GM18858 (cell line): ENCODE results near the gene NOXA1.

Experiments
- ATAC-seq: cut with Tn5 transposase; IDR thresholded peaks from one replicate; pipeline ENCODE4 v1.9.1; 2021; ENCODE audit not compliant: unreplicated experiment

NOXA1 gene

DNA sequence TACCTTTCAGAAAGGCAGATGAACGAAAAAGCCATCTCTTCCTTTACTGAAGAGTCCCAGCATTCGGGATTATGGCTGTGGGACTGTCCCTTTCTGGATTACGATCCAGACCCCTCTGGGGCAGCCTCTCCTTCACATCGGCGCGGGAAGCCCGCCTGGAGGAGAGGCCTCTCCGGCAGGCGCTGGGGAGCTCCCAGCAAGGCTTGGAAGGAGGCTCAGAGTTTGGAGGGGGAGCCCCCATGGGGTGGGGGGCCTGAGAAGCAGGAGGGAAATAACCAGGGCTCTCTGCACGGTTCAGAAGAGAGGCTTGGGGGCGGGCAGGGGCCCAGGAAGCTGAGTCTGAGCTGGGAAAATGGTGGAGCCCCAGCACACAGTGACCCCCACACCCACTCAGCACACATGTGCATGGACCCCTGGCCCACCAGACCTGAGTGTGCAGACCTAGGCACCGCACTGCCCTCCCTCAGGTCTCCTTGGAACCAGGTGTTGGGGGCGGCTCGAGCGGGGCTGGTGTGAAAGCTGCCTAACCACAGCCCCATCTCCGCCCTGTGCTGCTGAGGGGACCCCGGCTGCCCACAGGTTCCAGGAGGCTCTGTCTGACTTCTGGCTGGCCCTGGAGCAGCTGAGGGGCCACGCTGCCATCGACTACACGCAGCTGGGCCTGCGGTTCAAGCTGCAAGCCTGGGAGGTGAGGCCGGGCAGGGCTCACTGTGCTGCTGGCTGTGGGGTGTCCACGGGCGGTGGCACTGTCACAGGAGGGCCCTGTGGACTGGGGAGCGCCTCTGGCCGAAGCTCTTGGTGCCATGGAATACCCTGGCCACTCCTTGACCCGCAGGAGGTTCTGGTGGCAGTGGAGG lies 4.5 kb downstream of the NOXA1 start:
- no peak for ATAC-seq

DNA sequence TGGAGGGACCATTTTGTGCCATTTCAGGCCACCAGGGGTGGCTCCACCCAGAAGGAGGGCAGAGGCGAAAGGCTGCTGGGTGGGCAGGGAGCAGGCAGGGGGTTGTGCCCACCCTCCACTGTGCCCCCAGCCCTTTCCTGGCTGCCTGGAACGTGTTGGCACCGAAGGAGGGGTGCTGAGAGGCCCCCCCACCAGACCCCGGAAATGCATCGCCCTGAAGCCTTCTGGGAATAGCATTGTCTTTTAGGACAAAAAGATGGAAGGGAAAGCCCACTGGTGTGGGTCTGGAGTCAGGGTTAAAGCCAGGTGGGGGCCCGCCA lies 5.1 kb downstream of the NOXA1 start:
- no peak for ATAC-seq

DNA sequence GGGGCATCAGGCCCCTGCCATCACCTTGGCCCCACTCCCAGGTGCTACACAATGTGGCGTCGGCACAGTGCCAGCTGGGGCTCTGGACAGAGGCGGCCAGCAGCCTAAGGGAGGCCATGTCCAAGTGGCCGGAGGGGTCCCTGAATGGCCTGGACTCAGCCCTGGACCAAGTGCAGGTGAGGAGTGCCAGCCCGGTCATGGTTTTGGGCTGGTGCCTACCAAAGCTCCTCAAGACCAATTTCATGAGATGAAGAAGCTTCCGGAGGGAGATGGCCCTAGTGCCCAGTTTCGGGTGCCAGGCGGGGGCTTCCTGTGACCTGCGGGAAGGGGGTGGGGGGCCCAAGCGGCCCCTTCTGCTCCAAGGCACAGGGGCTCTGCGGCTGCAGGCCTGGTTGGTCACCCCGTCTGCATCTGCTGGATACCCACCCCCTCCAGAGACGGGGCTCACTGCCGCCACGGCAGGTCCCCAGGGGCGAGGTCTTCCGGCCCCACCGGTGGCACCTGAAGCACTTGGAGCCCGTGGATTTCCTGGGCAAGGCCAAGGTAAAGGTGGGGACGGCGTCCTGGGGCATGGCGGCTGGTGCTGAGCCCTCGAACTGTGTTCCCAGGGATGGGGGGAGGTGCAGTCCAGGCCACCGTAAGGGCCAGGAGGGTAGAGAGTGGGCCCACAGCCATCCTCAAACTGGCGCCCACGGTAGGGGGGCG lies 5.8 kb downstream of the NOXA1 start:
- no peak for ATAC-seq

DNA sequence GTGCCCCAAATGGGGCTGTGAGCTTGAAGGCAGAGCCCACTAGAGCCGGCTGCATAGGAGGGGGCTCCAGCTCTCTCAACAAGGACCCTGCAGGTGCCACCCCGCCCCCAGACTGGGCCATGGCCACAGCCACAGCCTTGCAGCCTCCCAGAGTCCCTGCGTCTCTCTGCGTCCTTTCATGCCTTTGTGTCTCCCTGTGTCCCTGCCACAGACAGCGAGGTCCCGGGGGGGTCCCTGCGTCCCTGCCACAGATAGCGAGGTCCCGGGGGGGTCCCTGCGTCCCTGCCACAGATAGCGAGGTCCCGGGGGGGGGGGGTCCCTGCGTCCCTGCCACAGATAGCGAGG lies 6.3 kb downstream of the NOXA1 start:
- ATAC-seq = no peak

DNA sequence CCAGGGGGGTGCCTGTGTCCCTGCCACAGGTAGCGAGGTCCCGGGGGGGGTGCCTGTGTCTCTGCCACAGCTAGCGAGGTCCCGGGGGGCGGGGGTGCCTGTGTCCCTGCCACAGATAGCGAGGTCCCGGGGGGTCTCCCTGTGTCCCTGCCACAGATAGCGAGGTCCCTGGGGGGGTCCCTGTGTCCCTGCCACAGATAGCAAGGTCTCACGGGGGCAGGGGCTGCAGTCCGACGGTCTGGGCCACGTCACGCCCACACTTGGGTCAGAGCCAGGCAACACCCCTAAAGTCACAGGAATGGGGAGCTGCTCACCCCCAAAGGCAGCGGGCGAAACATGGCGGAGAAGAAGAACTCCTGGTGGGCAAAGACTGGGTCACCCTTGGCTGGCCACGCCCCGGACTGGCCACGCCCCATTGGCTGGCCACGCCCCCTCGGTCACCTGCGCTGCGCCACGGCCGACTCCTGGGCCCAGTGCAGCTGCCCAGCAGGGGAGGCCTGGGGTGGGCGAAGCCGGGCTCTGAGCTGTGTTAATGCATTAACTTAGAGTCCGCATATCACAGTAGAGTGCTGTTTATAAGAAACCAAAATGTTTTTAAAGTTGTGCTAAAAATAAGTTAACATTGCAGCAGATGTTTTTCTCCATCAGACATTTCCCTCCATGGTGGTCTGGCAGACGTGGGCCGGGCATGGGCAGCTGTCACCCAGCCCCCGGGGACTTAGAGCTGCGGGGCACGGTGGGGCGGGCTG lies 7.0 kb downstream of the NOXA1 start:
- ATAC-seq = no peak

DNA sequence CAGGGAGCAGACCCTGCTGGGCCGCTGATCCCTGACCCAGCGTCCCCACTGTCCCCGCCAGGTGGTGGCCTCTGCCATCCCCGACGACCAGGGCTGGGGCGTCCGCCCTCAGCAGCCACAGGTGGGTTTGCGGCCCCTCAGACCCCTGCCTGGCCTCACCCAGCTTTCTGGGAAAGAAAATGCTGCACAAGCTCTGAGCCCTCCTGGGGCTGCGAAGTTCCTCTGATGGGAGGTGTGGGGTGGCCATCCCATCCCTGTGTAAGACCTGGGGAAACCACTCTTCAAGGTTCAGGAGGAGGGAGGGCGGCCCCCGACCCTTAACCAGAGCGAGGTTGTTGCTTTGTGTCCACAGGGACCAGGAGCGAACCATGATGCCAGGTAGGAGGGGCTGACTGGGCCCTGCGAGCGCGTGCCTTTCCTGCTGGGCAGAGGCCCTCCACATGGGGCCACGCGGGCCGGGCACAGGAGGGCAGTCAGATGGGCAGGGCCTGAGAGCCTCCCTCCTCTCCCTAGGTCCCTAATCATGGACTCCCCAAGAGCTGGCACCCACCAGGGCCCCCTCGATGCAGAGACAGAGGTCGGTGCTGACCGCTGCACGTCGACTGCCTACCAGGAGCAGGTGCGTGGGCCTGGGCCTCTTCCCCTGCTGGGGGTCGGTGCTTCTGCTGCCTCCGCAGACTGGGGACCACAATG lies 7.7 kb downstream of the NOXA1 start:
- ATAC-seq = no peak

DNA sequence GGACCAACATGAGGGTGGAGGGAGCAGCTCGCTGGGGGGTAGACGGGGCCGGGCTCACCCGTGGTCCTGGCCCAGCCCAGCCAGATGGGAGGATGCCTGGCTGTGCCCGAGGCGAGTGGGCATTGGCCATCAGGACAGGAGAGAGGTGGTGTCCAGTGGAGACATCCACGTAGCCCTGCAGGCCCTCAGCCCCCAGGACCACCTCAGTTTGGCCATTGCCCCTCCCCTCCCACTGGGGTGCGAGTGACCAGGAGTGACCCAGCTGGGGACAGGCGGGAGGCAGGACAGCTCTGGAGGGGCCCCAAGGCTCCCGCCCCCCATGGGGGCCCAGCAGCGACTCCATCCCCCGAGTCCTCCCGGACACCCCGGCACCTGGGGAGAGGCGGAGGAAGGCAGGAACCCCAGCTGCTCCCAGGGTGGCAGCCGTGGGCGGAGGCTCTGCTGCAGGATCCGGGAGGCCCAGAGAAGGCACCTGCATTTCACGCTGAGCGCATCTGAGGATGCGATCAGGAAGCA lies 8.3 kb downstream of the NOXA1 start:
- no peak for ATAC-seq

DNA sequence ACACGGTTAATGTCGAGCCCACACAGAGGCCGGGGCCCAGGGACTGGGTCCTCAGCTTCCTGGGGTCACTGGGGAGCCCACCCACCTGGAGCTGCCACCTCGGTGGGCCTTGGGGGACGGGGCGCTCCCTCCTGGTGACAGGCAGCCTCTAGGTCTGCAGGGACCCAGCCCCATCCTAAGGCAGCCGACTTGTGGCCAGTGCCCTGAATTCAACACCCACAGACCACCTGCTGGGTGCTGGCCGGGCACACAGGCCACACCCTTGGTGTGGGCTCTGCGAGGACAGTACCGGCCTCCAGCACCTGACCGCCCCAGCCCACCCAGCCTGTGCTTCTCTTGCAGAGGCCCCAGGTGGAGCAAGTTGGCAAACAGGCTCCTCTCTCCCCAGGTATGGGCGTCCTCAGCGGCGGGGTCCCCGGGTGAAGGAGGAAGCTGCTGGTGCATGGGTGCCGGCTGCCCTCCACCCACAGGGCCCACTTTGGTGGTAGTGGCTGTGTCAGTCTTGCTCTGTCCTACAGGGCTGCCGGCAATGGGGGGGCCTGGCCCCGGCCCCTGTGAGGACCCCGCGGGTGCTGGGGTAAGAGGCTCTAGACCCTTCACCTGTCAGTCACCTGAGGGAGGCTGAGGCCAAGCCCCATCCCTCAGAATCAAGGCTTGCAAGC lies 9.6 kb downstream of the NOXA1 start:
- ATAC-seq = no peak

DNA sequence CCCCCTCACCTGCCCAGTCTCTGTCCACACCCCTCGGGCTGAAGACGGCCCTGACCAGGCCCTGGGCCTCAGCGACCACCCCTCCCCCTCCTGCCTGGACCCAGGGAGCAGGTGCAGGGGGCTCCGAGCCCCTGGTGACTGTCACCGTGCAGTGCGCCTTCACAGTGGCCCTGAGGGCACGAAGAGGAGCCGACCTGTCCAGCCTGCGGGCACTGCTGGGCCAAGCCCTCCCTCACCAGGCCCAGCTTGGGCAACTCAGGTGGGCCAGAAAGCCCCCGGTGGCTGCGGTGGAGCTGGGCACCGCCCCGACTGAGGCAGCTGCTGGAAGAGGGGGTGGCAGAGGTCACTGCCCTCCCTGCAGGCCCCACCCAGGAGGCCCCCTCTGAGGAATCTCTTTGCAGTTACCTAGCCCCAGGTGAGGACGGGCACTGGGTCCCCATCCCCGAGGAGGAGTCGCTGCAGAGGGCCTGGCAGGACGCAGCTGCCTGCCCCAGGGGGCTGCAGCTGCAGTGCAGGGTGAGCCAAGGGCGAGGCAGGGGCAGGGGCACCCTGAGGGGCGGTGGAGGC lies 10.2 kb downstream of the NOXA1 start:
- no peak for ATAC-seq

DNA sequence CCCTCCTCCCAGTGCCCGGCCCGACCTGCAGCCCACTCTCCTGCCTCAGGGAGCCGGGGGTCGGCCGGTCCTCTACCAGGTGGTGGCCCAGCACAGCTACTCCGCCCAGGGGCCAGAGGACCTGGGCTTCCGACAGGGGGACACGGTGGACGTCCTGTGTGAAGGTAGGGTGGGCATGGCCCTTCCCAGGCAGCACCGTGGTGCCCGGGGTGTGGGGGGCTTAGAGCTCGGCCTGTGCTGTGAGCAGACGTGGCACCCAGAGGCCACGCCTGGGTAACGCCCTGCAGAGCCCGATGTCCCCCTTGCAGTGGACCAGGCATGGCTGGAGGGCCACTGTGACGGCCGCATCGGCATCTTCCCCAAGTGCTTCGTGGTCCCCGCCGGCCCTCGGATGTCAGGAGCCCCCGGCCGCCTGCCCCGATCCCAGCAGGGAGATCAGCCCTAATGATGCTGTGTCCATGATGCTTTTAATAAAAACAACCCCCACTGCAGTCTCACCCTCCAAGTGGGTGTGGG lies 10.8 kb downstream of the NOXA1 start:
- no peak for ATAC-seq

DNA sequence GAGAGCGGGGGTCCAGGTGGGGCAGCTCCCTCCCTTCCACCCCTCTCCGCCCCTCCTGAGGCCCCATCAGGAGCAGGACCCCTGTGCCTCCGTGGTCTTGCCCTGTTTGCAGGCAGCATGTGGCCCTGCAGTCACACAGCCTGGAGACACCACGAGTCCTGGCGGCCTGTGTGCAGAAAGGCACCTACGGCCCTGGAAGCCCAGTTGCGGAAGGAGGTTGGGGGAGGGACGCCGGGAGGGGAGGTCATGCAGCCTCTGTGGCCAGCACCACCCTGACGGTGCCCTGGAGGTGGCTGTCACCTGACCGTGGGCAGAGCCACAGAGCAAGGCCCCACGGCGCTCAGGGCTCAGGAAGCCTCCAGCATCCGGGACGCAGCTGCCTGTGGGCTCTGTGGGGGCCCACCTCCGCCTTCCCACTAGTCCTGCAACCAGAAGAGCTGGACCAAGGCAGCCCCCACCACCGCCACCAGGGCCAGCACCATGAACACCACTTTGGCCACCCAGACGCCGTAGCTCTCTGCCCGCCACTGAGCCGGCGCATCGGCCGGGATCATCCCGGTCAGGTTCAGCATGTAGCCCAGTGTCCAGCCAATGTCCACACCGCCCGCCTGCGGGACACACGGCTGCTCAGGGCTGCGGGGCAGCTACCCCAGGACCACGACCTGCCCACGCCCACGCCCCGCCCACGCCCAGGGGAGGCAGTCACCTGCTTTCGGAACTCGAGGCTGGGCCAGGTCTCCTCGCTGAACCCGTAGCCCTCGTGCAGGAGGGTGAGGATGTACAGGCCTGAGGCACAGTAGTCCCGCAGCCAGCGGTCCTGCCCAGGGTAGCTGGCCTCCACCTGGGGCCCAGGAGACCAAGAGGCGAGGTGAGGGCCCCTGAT lies 11.5 kb downstream of the NOXA1 start:
- no peak for ATAC-seq

DNA sequence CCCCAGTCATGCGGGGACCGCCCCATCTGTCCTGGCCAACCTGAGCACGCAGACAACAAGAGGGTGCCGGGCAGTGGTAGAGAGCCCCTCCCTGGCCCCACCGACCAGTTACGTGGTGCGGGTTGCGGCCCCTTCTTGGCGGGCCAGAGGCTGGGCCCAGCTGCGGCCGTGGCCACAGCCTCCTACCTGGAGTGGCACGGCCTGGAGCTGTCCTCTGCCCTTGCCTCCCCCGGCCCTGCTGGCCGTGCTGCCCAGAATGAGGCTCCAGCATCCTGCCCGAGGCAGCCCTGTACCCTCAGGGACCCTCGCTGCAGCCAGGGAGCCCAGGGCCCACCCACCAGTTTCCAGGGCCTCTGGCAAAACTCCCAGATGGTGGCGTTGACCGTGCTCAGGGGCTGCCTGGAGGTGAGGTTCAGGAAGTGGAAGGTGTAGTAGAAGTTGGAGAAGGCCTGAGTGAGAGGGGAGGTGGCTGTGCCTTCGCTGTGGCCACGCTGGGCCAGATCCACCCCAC lies 12.2 kb downstream of the NOXA1 start:
- ATAC-seq = no peak

DNA sequence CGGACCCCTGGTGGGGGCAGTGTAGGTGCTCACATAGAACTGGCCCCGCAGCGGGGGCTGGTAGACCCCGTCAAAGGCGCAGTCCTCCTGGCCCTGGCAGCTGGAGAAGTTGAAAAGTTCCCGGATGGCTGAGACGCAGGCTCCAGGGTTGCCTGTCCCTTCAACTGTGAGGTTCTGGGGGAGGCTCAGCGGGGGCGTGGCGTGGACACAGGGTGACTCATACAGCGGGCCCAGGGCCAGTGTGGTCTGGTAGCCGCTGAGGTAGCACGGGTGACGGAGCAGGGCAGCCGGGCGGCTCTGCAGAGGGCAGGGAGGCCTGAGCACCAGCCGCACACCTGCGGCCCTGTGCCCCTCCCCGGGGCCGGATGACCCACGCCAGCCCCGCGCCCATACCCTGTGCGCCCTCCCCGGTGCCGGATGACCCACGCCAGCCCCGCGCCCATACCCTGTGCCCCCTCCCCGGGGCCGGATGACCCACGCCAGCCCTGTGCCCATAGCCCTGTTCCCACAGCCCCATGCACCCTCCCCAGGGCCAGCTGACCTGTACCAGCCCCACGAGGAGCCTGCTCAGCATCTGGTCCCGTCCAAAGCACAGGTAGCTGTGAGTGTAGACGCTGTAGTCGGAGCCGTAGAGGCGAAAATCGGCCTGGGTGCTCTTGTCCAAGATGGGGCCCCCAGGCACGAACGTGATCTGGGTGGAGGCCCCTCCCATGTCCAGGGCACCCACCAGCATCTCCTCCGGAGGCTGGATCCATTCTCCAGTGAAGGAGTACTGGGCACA lies 13.0 kb downstream of the NOXA1 start:
- ATAC-seq = no peak

DNA sequence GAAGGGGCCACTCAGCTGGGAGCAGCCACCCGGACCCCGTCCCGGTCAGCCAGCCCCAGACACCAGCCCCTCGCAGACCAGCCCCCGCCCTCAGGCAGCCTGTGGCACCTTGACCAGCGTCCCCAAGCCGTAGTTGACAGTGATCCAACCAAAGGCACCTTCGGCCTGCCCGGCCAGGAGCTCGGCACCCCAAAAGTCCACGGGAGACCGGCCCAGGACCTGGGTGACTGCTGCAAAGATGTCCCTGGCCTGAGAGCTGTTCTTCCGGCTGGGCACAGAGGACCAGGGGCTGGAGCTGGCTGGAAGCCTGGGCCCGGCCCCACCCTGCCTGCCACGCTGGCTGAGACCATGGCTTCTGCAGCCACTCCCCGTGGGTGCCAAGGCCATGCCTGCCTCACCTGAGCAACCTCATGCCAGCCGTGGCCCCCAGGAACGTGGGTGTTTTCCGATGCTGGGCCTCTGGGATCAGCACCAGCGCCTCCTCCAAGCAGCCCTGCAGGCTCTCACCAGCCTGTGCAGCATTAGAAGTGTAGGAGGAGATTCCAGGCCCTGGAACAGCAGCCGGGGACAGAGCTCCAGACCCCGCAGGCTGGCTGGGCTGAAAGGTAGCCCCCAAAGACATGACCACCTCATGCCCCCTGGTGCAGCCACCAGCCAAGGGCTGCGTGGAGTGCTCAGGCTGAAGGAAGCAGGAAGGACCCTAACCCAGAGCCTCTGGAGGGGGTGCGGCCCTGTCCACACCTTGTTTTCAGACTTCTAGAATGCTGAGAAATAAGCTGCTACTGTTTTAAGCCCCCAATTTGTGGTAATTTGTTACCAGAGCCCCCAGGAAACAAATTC lies 13.8 kb downstream of the NOXA1 start:
- no peak for ATAC-seq

DNA sequence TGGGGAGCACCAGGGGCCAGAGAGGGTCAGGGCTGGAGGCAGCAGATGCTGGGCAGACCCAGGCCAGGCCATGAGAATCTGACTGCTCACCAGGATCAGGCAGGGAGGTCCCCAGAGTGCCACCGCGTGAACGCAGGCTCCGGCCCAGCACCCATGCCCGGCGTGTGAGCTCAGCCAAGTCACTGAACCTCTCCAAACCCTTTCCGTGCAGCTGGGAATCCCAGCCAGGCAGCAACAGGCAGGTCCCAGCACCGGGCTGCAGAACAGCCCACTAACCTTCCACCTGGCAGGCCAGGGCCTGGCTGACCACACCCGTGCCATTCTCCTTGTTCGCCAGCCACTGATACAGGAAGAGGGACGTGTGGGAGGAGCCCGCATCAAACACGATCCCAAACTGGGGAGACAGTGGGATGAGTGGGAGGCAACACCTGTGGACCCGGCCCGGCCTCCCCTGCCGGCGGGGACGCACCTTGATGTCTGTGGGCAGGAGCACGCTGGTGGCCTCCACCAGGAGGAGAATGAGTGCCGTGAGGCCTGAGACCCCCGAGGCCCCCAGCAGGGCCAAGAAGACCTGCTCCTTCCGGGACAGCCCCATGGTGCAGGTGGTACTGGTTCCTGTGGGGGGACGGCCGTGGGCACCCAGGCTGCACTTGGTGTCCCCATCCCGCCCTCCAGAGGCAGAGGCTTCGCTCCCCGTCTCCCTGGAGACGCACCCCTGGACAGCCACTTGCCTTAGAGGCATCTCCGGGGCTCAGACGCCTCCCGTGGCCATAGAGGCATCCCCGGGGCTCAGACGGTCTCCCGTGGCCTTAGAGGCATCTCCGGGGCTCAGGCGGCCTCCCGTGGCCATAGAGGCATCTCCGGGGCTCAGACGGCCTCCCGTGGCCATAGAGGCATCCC lies 14.7 kb downstream of the NOXA1 start:
- ATAC-seq = no peak

DNA sequence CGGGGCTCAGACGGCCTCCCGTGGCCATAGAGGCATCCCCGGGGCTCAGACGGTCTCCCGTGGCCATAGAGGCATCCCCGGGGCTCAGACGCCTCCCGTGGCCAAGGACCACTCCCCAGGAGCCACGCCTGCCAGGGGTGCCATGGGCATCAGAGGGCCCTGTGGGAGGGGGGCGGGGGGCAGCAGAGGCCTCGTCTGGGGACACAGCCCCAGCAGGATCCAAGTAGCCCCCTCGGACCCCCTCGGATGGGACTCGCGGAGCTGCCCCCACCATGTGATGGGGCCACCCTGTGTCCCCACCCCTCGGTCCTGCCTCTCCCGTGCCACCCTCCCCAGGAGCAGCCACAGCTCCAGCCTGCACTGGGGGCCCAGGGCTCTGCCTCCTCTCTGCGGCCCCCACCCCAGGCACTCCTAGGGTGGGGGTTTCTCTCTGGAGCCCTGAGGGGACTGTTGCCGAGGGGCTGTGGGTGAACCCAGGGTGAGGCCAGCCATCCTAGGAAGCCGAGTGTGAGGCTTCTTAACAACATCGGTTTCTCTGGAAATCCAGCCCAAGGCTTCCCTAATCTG lies 15.5 kb downstream of the NOXA1 start:
- ATAC-seq = no peak
